ENCODE results near the gene ATG16L1. TPM values are rescaled to one million over a fixed set of nuclear protein-coding genes. Genes with fewer than 3 reads are reported as not detected.

ATG16L1 gene
- total RNA-seq, 6 experiments from 2014 or later = 14.7 to 20.2 (median 17.9) TPM

GRCh38 chr2:233314180-233314925 lies 62.9 kb downstream of the ATG16L1 start:
- Histone ChIP-seq H3K4me1 (no peaks in the 10 kb centered on the region), H3K27ac (no peak overlapping the region), H3K4me3 (no peak overlapping the region), H3K27me3 (no peaks in the 10 kb centered on the region), H3K36me3 (no peaks in the 10 kb centered on the region), H3K9me3 (no peaks in the 10 kb centered on the region)
- ATAC-seq (peak in 2 of 4 donors; percentile 14 to 36), DNase-seq (no peak)
- TF ChIP-seq CTCF (IDR thresholded peaks at IDR 0.05) (no peak), POLR2A (IDR thresholded peaks at IDR 0.05) (no peak)
- intact Hi-C loops (cut with DNase I) = no loop called here
- WGBS (ENCODE audit: insufficient coverage, low coverage, low lambda C conversion rate, missing lambda C conversion rate) = 83% methylated on average over 8 of the region's 20 CpGs

DNA sequence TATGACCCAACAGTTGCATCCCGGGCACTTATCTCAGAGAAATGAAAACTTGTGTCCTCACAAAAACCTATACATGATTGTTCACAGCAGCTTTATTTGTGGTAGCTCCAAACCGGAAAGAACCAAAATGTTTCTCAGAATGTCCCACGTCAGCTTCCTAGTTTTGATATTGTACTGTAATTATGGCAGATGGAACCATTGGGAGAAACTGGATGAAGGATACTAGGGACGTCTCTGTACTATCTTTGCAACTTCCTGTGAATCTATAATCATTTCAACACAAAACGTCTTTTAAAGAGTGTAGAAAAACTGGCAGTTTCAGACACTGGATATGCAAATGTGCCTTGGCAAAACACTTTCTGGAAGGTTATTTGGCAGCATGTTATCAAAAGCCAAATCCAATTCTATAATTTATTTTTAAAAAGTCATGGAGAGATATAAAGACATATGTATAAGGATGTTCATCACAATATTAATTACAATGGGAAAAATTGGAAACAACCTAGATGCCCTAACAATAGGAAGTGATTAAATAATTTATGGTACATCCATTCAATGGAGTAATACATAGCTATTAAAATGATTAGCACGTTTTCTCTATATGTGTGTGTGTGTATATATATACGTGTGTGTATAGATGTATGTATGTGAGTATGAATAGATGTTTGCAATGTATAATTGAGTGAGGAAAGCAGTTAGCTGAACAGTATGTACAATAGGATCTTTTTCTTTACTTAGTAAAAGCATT lies 65.9 kb downstream of the ATG16L1 start:
- no peak for ATAC-seq
- intact Hi-C loops (cut with DNase I) = no loop called here
- H3K9me3 ChIP-seq = no peaks in the 10 kb centered on the region
- no peak overlapping the region for H3K27ac ChIP-seq
- DNase-seq = no peak
- TF ChIP-seq CTCF (IDR thresholded peaks at IDR 0.05) = no peak
- TF ChIP-seq POLR2A (IDR thresholded peaks at IDR 0.05) = no peak
- H3K4me3 ChIP-seq = no peak overlapping the region
- H3K27me3 ChIP-seq = no peaks in the 10 kb centered on the region
- H3K4me1 ChIP-seq = no peaks in the 10 kb centered on the region
- no peaks in the 10 kb centered on the region for H3K36me3 ChIP-seq
- 50% methylated on average over 7 of the region's 7 CpGs for WGBS (ENCODE audit: insufficient coverage, low coverage, low lambda C conversion rate, missing lambda C conversion rate)

- H3K27me3 ChIP-seq = no peaks in the 10 kb centered on the region
- TF ChIP-seq CTCF (IDR thresholded peaks at IDR 0.05) (no peak), POLR2A (IDR thresholded peaks at IDR 0.05) (no peak)
- no peaks in the 10 kb centered on the region for H3K9me3 ChIP-seq
- intact Hi-C loops (cut with DNase I) = no loop called here
- H3K4me3 ChIP-seq = no peak overlapping the region
- 74% methylated on average over 5 of the region's 5 CpGs for WGBS (ENCODE audit: insufficient coverage, low coverage, low lambda C conversion rate, missing lambda C conversion rate)
- ATAC-seq = no peak
- H3K4me1 ChIP-seq = no peaks in the 10 kb centered on the region
- H3K27ac ChIP-seq = no peak overlapping the region
- no peak for DNase-seq
- no peaks in the 10 kb centered on the region for H3K36me3 ChIP-seq
These were observed 67.8 kb downstream of the ATG16L1 start for GRCh38 chr2:233319256-233319655.

DNA sequence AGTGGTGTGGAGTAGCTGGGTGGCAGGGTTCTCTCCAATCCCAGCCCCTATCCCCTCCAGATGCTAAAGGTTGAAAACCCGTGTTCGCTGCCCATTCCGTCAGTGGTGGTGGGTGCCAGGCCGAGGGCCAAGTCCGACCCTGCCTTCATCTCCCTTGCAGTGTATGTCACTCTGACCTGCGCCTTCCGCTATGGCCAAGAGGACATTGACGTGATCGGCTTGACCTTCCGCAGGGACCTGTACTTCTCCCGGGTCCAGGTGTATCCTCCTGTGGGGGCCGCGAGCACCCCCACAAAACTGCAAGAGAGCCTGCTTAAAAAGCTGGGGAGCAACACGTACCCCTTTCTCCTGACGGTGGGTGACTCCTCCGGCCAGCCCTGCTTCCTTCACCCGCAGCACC lies 69.0 kb downstream of the ATG16L1 start:
- no peaks in the 10 kb centered on the region for H3K27me3 ChIP-seq
- no peaks in the 10 kb centered on the region for H3K4me1 ChIP-seq
- DNase-seq = no peak
- intact Hi-C loops (cut with DNase I) = no loop called here
- H3K27ac ChIP-seq = no peak overlapping the region
- 81% methylated on average over 8 of the region's 17 CpGs for WGBS (ENCODE audit: insufficient coverage, low coverage, low lambda C conversion rate, missing lambda C conversion rate)
- no peak for ATAC-seq
- H3K9me3 ChIP-seq = no peaks in the 10 kb centered on the region
- H3K4me3 ChIP-seq = no peak overlapping the region
- H3K36me3 ChIP-seq = no peaks in the 10 kb centered on the region
- no peak for TF ChIP-seq CTCF (IDR thresholded peaks at IDR 0.05)
- no peak for TF ChIP-seq POLR2A (IDR thresholded peaks at IDR 0.05)

All from right lobe of liver (tissue), 6 donors.